Fibroblast of the aortic adventitia (primary cell): ENCODE measurements around the gene C3orf70. TPM values are rescaled to one million over a fixed set of nuclear protein-coding genes. Genes with fewer than 3 reads are reported as not detected.

Experiments
- DNase-seq: peaks from one replicate; pipeline ENCODE4 v3.0.0-alpha.2; 2010; ENCODE audit warnings: low read depth
- H3K4me3 ChIP-seq: 2 replicates; pipeline ENCODE4 v1.5.1; 2011; ENCODE audit warnings: low read depth, mild to moderate bottlenecking, control low read depth, low read length, moderate library complexity
- total RNA-seq: library from RNA; depleted of rRNA; stranded (reverse); fragments of >200 nt; gene quantifications from 2 replicates; pipeline ENCODE4 v1.2.3, GENCODE V29; 2012; ENCODE audit warnings: low replicate concordance
- TF ChIP-seq, protein P1 (sequence below): IDR thresholded peaks from 2 replicates; pipeline ENCODE4 v1.5.1; 2011; ENCODE audit warnings: mild to moderate bottlenecking, low read length, control low read depth, inconsistent platforms; ENCODE audit not compliant: insufficient read depth

The C3orf70 gene, protein sequence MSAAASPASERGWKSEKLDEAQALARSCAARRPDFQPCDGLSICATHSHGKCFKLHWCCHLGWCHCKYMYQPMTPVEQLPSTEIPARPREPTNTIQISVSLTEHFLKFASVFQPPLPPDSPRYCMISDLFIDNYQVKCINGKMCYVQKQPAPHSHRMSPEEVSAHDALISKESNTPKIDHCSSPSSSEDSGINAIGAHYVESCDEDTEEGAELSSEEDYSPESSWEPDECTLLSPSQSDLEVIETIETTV
- total RNA-seq, result 0.16 and 1.1 TPM in 2 replicates

DNA sequence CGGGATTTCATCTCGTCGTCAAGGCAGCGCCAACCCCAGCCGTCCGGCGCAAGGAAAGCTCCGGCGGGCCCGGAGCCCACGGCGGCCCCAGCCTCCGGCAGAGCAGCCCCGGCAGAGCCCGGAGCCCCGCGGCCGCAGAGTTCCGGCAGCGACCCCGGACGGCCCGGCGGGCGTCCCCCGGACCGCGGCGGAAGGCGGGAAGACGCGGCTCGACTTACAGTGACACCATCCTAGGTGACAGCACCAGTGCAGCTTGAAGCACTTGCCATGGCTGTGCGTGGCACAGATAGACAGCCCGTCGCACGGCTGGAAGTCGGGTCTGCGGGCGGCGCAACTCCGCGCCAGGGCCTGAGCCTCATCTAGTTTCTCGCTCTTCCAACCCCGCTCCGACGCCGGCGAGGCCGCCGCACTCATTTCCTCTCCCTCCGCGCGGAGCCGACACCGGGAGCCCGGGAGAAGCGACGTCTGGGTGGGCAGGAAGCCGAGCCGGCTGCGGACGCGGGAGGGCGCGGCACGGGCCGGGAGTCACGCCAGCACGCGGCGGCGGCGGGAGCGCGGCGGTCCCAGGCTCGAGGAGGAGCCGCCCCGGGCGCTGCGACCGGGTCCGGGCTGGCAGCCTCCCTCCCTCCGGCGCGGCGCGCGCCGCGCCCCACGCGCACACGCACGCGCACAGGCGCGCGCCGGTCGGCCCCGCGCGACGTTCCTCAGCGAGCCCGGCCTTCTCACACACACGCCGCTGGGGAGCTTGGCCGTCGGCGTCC, at the start of gene C3orf70:
Gene C3orf70, minus strand, starts transcription at position 651 of the 761 bp plus-strand sequence. Its CDS starts 237 bp downstream, at position 414.
- peak within 1 kb of the TSS; percentile 55 for H3K4me3 ChIP-seq
- DNase-seq, result peak; percentile 25
- TF ChIP-seq, protein P1, sequence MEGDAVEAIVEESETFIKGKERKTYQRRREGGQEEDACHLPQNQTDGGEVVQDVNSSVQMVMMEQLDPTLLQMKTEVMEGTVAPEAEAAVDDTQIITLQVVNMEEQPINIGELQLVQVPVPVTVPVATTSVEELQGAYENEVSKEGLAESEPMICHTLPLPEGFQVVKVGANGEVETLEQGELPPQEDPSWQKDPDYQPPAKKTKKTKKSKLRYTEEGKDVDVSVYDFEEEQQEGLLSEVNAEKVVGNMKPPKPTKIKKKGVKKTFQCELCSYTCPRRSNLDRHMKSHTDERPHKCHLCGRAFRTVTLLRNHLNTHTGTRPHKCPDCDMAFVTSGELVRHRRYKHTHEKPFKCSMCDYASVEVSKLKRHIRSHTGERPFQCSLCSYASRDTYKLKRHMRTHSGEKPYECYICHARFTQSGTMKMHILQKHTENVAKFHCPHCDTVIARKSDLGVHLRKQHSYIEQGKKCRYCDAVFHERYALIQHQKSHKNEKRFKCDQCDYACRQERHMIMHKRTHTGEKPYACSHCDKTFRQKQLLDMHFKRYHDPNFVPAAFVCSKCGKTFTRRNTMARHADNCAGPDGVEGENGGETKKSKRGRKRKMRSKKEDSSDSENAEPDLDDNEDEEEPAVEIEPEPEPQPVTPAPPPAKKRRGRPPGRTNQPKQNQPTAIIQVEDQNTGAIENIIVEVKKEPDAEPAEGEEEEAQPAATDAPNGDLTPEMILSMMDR, result no peak

DNA sequence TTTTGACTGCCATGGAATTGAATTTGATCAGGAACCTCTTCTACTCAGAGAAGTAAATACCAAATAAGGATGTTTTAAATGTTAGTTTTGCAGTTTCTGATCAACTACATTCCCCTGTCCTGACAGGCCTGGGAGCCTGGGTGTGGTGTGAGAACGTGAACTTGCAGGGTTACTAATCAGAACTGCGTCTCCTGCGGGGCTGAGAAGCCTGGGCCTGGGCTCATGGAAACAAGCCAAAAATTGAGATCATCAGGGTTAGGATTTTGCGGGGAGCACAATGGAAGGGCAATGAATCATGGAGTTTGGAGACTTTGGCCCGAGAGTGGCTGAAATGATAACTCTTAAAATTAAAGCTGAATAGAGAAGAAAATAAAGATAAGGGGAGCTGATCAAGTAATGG, 47.8 kb upstream of the C3orf70 start:
- no peak overlapping the region for H3K4me3 ChIP-seq
- DNase-seq, result peak; percentile 83
- TF ChIP-seq, protein P1, result no peak

DNA sequence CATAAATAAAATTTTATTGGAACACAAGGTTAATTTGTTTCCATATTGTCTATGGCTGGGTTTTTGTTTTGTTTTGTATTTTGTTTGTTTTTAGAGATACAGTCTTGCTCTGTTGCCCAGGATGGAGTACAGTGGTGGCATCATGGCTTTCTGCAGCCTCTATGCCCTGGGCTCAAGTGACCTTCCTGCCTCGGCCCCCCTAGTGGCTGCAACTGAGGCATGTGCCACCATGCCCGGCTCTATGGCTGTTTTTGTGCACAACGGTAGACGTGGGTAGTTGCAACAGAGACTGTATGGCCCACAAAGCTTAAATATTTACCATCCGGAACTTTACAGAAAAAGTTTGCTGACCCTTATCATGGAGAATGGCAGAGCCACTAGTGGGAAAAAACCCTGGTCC, 46.8 kb upstream of the C3orf70 start:
- TF ChIP-seq, protein P1, result no peak
- no peak overlapping the region for H3K4me3 ChIP-seq
- no peak for DNase-seq

DNA sequence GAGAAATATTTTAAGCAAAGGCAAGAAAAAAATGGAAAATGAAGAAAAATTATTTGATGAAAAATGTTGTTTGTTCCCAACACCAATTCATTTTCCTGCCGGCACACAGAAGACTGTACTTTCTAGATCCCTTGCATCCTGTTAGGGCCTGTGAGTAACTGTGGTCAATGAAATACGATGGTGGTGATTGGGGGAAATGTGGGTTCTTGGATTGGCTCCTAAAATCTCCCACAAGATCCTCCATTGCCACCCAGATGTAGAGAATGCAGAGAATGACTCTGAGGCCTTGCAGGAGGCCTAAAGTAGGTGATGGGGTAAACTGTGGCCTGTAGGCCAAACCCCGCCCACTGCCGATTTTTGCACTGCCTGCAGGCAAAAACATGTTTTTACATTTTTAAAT, 46.3 kb upstream of the C3orf70 start:
- H3K4me3 ChIP-seq, result no peak overlapping the region
- no peak for DNase-seq
- TF ChIP-seq, protein P1, result no peak

DNA sequence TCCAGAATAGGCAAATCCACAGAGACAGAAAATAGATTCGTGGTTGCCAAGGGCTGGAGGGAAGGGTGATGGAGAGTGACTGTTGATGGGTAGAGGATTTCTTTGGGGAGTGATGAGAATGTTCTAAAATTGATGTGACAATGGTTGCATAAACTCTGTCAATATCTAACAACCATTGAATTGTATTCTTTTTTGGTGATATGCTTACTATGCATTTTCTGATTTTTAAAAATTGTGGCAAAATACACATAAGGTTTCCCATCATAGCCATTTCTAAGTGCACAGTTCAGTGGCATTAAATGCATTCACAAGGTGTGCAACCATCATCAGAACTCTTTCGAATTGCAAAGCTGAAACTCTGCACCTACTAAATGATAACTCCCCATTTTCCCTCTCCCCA, 44.2 kb upstream of the C3orf70 start:
- TF ChIP-seq, protein P1, result no peak
- DNase-seq, result no peak
- no peak overlapping the region for H3K4me3 ChIP-seq

DNA sequence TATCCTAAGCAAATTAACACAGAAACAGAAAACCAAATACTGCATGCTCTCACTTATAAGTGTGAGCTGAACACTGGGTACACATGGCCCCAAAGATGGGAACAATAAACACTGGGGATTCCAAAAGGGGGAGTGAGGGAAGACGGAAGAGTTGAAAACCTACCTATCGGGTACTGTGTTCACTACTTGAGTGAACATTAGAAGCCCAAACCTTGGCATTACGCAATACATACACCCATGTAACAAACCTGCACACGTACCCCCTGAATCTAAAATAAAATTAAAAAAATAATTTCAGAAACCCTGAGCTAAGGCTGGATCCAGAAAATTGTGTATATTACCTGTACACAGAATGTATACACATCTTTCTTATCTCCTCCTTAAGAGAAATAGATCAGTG, 42.8 kb upstream of the C3orf70 start:
- H3K4me3 ChIP-seq, result no peak overlapping the region
- TF ChIP-seq, protein P1, result no peak
- no peak for DNase-seq
